Measurements from ENCODE around the gene FAM120AOS. TPM values are rescaled to one million over a fixed set of nuclear protein-coding genes. Genes with fewer than 3 reads are reported as not detected.

The FAM120AOS gene
- total RNA-seq, 1 experiment from 2014 or later: 50.5 TPM

DNA sequence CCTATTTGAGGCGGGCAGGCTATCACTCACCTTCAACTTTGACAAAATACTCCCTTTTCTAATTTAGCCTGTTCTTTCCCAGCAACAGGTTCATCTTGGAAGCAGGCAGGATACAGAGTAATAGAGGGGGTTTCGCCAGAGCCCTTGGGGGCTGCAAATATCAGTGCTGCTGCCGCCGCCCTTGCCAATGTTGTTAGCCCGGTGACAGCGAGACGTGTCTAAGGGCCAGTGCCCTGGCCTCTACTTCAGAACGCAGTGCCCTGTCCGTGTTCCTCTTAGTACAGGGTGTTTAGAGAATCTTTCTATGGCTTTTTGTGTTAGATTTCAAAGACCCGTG is 703 bp downstream of the FAM120AOS start:
- Mint-ChIP-seq H3K4me3 (ENCODE audit: low read depth, unreplicated experiment) (peak overlapping the region; percentile 79), H3K36me3 (ENCODE audit: insufficient read depth, unreplicated experiment) (peaks cover 53% of the 10 kb centered on the region), H3K9me3 (ENCODE audit: low read depth, unreplicated experiment) (no peaks in the 10 kb centered on the region), H3K27me3 (ENCODE audit: unreplicated experiment) (no peaks in the 10 kb centered on the region), H3K27ac (ENCODE audit: unreplicated experiment) (peak overlapping the region; percentile 85), H3K4me1 (ENCODE audit: low read depth, unreplicated experiment) (peaks cover 18% of the 10 kb centered on the region)
- TF ChIP-seq, protein P1, sequence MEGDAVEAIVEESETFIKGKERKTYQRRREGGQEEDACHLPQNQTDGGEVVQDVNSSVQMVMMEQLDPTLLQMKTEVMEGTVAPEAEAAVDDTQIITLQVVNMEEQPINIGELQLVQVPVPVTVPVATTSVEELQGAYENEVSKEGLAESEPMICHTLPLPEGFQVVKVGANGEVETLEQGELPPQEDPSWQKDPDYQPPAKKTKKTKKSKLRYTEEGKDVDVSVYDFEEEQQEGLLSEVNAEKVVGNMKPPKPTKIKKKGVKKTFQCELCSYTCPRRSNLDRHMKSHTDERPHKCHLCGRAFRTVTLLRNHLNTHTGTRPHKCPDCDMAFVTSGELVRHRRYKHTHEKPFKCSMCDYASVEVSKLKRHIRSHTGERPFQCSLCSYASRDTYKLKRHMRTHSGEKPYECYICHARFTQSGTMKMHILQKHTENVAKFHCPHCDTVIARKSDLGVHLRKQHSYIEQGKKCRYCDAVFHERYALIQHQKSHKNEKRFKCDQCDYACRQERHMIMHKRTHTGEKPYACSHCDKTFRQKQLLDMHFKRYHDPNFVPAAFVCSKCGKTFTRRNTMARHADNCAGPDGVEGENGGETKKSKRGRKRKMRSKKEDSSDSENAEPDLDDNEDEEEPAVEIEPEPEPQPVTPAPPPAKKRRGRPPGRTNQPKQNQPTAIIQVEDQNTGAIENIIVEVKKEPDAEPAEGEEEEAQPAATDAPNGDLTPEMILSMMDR (IDR thresholded peaks at IDR 0.05; ENCODE audit: unreplicated experiment): no peak
- CTCF ChIA-PET: no interaction called here
- BruUV-seq (replicated peaks): no TSS peak
- intact Hi-C loops (cut with micrococcal nuclease; ENCODE audit: unreplicated experiment): loop anchor here (2.0 kb wide), 1 partner anchor 14 kb away; no protein-coding TSS in a partner anchor
- no peak for DNase-seq

DNA sequence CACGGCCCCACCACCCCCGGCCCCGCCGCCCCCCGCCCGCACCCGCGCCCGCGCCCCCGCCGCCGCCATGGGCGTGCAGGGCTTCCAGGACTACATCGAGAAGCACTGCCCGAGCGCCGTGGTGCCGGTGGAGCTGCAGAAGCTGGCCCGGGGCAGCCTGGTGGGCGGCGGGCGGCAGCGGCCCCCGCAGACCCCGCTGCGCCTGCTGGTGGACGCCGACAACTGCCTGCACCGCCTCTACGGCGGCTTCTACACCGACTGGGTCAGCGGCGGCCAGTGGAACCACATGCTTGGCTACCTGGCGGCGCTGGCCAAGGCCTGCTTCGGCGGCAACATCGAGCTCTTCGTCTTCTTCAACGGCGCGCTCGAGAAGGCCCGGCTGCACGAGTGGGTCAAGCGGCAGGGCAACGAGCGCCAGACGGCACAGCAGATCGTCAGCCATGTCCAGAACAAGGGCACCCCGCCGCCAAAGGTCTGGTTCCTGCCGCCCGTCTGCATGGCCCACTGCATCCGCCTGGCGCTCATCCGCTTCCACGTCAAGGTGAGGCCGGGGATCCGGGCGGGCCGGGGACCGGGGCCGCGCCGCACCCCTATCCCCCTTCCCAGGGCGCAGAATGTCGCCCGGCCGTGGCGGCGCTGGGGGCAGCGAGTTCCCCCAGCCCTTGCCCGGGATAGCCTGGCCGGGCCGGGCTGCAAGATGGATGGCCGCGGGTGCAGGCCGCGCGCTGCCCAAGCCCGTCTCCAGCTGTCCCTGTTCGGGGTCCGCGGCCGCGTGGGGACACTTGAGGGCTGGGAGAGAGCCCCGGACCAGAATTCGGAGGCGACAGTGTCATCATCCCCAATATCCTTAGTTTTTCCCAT is 1.3 kb downstream of the FAM120AOS start:
- no TSS peak for BruUV-seq (replicated peaks)
- peaks cover 55% of the 10 kb centered on the region for H3K36me3 Mint-ChIP-seq (ENCODE audit: insufficient read depth, unreplicated experiment)
- peak overlapping the region; percentile 79 for H3K4me3 Mint-ChIP-seq (ENCODE audit: low read depth, unreplicated experiment)
- no peaks in the 10 kb centered on the region for H3K9me3 Mint-ChIP-seq (ENCODE audit: low read depth, unreplicated experiment)
- DNase-seq: peak; percentile 20
- no peak overlapping the region for H3K27ac Mint-ChIP-seq (ENCODE audit: unreplicated experiment)
- CTCF ChIA-PET: no interaction called here
- H3K27me3 Mint-ChIP-seq (ENCODE audit: unreplicated experiment): no peaks in the 10 kb centered on the region
- H3K4me1 Mint-ChIP-seq (ENCODE audit: low read depth, unreplicated experiment): peaks cover 12% of the 10 kb centered on the region
- TF ChIP-seq, protein P1 (IDR thresholded peaks at IDR 0.05; ENCODE audit: unreplicated experiment): no peak
- intact Hi-C loops (cut with micrococcal nuclease; ENCODE audit: unreplicated experiment): loop anchor here (2.0 kb wide), 1 partner anchor 15 kb away; no protein-coding TSS in a partner anchor

DNA sequence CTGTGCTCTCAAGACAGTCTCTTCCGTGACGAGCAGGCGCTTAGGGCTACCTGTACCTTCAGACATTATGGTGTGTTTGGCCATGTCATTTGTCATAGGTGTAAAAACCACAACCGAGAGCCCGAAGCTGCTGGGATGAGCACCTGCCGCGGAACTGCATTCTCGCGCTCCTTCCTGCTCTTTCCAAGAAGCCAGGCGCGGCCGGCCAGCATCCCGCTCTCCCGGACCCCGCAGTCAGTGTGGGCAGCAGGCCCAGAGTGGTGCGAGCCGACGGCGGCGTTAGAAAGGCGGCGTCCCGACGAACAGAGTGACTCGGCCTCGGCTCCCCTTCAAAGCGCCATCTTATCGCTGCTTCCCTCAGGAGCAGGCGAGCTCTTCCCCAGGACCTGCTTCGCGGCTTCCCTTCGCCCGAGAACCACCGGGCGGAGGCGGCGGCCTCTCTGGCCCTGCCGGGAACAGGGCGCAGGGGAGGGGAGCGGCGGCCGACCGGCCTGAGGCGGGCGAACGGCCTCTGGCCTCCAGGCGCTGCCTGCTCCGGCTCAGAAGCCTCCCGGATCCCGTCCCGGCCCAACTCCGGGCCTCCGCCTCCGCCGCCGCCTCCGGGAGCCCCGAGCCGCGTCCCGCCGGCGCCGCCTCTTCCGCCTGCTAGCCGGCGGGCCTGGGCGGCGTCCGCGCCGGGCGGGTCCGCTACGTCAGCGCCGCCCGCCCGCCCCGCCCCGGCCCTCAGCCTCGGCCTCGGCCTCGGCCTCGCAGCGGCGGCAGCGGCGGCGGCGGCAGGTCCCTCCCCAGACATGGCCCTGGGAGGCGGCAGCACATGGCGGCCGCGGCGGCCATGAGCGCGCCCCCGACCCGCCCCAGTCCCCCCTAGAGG is 2.2 kb downstream of the FAM120AOS start, which contains the start of gene FAM120A:
TSS of gene FAM120A (plus strand) at position 741 of the 871 bp plus-strand sequence. CDS start 231 bp downstream, outside the sequence.
- no peaks in the 10 kb centered on the region for H3K9me3 Mint-ChIP-seq (ENCODE audit: low read depth, unreplicated experiment)
- H3K27ac Mint-ChIP-seq (ENCODE audit: unreplicated experiment): peak within 1 kb of the TSS; percentile 70
- H3K27me3 Mint-ChIP-seq (ENCODE audit: unreplicated experiment): no peaks in the 10 kb centered on the region
- peaks cover 3% of the 10 kb centered on the region for H3K4me1 Mint-ChIP-seq (ENCODE audit: low read depth, unreplicated experiment)
- H3K4me3 Mint-ChIP-seq (ENCODE audit: low read depth, unreplicated experiment): peak within 1 kb of the TSS; percentile 86
- peaks cover 56% of the 10 kb centered on the region for H3K36me3 Mint-ChIP-seq (ENCODE audit: insufficient read depth, unreplicated experiment)
- DNase-seq: peak; percentile 70
- intact Hi-C loops (cut with micrococcal nuclease; ENCODE audit: unreplicated experiment): no loop called here
- no TSS peak for BruUV-seq (replicated peaks)
- TF ChIP-seq, protein P1 (IDR thresholded peaks at IDR 0.05; ENCODE audit: unreplicated experiment): no peak
- CTCF ChIA-PET: no interaction called here

DNA sequence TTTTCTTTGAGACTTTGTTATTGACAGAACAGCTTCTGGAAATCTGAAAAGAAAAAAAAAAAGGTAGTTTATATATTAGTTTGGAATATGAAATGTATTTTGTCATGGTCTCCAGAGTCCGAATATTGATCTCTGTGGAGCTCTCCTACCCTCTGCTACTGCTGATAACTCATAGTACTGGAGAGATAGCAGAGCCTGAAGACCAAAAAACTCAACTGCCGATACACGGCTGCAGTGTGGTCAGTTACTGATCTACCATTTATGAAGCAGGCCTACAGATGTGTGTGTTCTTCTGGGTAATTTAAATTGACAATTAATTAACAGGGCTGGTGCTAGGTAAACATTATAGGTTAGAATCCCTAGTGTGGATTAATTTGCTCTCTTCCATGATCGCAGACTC is 5.7 kb downstream of the FAM120AOS start:
- Mint-ChIP-seq H3K36me3 (ENCODE audit: insufficient read depth, unreplicated experiment) (peaks cover 51% of the 10 kb centered on the region), H3K9me3 (ENCODE audit: low read depth, unreplicated experiment) (no peaks in the 10 kb centered on the region), H3K27ac (ENCODE audit: unreplicated experiment) (no peak overlapping the region), H3K4me1 (ENCODE audit: low read depth, unreplicated experiment) (no peaks in the 10 kb centered on the region), H3K27me3 (ENCODE audit: unreplicated experiment) (no peaks in the 10 kb centered on the region), H3K4me3 (ENCODE audit: low read depth, unreplicated experiment) (no peak overlapping the region)
- TF ChIP-seq, protein P1 (IDR thresholded peaks at IDR 0.05; ENCODE audit: unreplicated experiment): no peak
- DNase-seq: no peak
- intact Hi-C loops (cut with micrococcal nuclease; ENCODE audit: unreplicated experiment): no loop called here
- BruUV-seq (replicated peaks): no TSS peak
- CTCF ChIA-PET: no interaction called here
